DND-41 (cell line): ENCODE results near the gene CACNA2D3.

Experiments used
- ATAC-seq: fragments of 200-7000 bp; cut with Tn5 transposase; 3 replicates; pipeline ENCODE4 v1.9.1; 2021; ENCODE audit warnings: low read depth; ENCODE audit not compliant: insufficient read depth
- DNase-seq: peaks from one replicate; pipeline ENCODE4 v3.0.0-alpha.2; 2020
- H2AFZ ChIP-seq: 2 replicates; pipeline ENCODE4 v1.6.0; 2012; ENCODE audit warnings: low read depth, low read length
- H3K27ac ChIP-seq: 2 replicates; pipeline ENCODE4 v1.5.1; 2012; ENCODE audit warnings: low read length, inconsistent platforms
- H3K27me3 ChIP-seq: fragments of 200-600 bp; sonication (generic); 2 replicates; pipeline ENCODE4 v1.6.0; 2012; ENCODE audit warnings: low read length, mild to moderate bottlenecking, inconsistent platforms; ENCODE audit not compliant: insufficient read depth, poor library complexity
- H3K36me3 ChIP-seq: 2 replicates; pipeline ENCODE4 v1.5.1; 2012; ENCODE audit warnings: low read length, inconsistent platforms; ENCODE audit not compliant: insufficient read depth
- H3K4me1 ChIP-seq: 2 replicates; pipeline ENCODE4 v1.5.1; 2012; ENCODE audit warnings: mild to moderate bottlenecking, low read length; ENCODE audit not compliant: insufficient read depth
- H3K4me2 ChIP-seq: 2 replicates; pipeline ENCODE4 v1.6.0; 2012; ENCODE audit warnings: mild to moderate bottlenecking, moderate library complexity, low read length, inconsistent platforms; ENCODE audit not compliant: insufficient read depth
- H3K4me3 ChIP-seq, 2 experiments: fragments of 200-600 bp in 1 of 2; shearing (Covaris generic) in 1 of 2; 2 replicates each; pipeline ENCODE4 v1.5.1; 2012 to 2016; ENCODE audit warnings: inconsistent platforms in 2 of 2, low read length in 2 of 2, mild to moderate bottlenecking in 2 of 2, low read depth in 1 of 2, moderate library complexity in 1 of 2
- H3K79me2 ChIP-seq: 2 replicates; pipeline ENCODE4 v1.6.0; 2012; ENCODE audit warnings: low read length, inconsistent platforms; ENCODE audit not compliant: insufficient read depth
- H3K9ac ChIP-seq: 2 replicates; pipeline ENCODE4 v1.6.0; 2012; ENCODE audit warnings: low read depth, mild to moderate bottlenecking, inconsistent platforms, low read length, moderate library complexity
- H3K9me3 ChIP-seq: 2 replicates; pipeline ENCODE4 v1.5.1; 2012; ENCODE audit warnings: low read length, moderate library complexity, mild to moderate bottlenecking, inconsistent platforms; ENCODE audit not compliant: insufficient read depth, severe bottlenecking
- H4K20me1 ChIP-seq: 2 replicates; pipeline ENCODE4 v1.6.0; 2012; ENCODE audit warnings: low read length; ENCODE audit not compliant: insufficient read depth
- CTCF ChIP-seq: IDR thresholded peaks from 2 replicates; pipeline ENCODE4 v1.5.1; 2012; ENCODE audit warnings: borderline replicate concordance, low read length, moderate library complexity, mild to moderate bottlenecking; ENCODE audit not compliant: poor library complexity, severe bottlenecking; ENCODE audit errors: extremely low read depth
- EZH2 ChIP-seq: IDR thresholded peaks from 3 replicates; pipeline ENCODE4 v1.6.1; 2012; ENCODE audit warnings: borderline replicate concordance, low read depth, mild to moderate bottlenecking, moderate library complexity, low read length, inconsistent platforms; ENCODE audit not compliant: severe bottlenecking

Gene CACNA2D3

GRCh38 chr3:54341811-54342210 is 219.5 kb downstream of the CACNA2D3 start:
- H3K4me1 ChIP-seq, result no peaks in the 10 kb centered on the region
- H3K4me2 ChIP-seq, result no peak overlapping the region
- peaks cover 8% of the 10 kb centered on the region for H3K27me3 ChIP-seq
- no peak overlapping the region for H3K27ac ChIP-seq
- DNase-seq (no peak), ATAC-seq (no peak)
- no peaks in the 10 kb centered on the region for H3K9me3 ChIP-seq
- no peak for TF ChIP-seq CTCF
- TF ChIP-seq EZH2, result no peak
- H3K79me2 ChIP-seq, result no peaks in the 10 kb centered on the region
- no peak overlapping the region for H3K9ac ChIP-seq
- H3K4me3 ChIP-seq, result no peak overlapping the region
- H4K20me1 ChIP-seq, result no peaks in the 10 kb centered on the region
- no peak overlapping the region for H2AFZ ChIP-seq
- H3K36me3 ChIP-seq, result no peaks in the 10 kb centered on the region

DNA sequence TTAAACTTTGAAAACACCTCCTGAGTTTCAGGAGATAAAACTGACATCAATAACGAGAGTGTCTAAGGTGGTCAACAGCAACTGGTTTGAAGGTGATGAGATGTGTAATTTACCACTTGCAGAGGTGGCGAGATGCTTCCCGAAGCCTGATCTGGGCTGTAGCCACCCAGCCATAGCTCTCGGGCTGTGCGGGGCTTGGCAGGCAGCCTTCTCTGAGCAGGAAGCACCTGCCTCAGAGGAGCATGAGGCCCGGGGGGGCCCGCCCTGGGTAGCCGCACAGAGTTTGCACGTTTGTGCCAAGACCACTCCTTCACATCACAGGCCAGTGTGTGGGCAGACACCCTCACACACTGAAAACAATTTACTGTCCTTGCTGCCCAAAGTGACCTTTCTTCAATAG is 220.3 kb downstream of the CACNA2D3 start:
- H2AFZ ChIP-seq, result no peak overlapping the region
- H4K20me1 ChIP-seq, result no peaks in the 10 kb centered on the region
- no peaks in the 10 kb centered on the region for H3K79me2 ChIP-seq
- no peak overlapping the region for H3K4me3 ChIP-seq
- H3K4me2 ChIP-seq, result no peak overlapping the region
- DNase-seq, result peak; percentile 7
- no peaks in the 10 kb centered on the region for H3K9me3 ChIP-seq
- peak; percentile 31; the same call in 1 of the 3 replicates for ATAC-seq
- no peak overlapping the region for H3K27ac ChIP-seq
- no peaks in the 10 kb centered on the region for H3K4me1 ChIP-seq
- no peak for TF ChIP-seq CTCF
- TF ChIP-seq EZH2, result no peak
- no peak overlapping the region for H3K9ac ChIP-seq
- peaks cover 8% of the 10 kb centered on the region for H3K27me3 ChIP-seq
- no peaks in the 10 kb centered on the region for H3K36me3 ChIP-seq

- Histone ChIP-seq H4K20me1 (no peaks in the 10 kb centered on the region), H3K9ac (no peak overlapping the region), H3K27me3 (peaks cover 8% of the 10 kb centered on the region), H3K9me3 (no peaks in the 10 kb centered on the region), H3K36me3 (no peaks in the 10 kb centered on the region), H3K79me2 (no peaks in the 10 kb centered on the region), H3K4me3 (no peak overlapping the region), H3K27ac (no peak overlapping the region), H3K4me2 (no peak overlapping the region), H3K4me1 (no peaks in the 10 kb centered on the region), H2AFZ (no peak overlapping the region)
- no peak for TF ChIP-seq EZH2
- TF ChIP-seq CTCF, result no peak
- DNase-seq, result no peak
- ATAC-seq, result no peak
Observed at GRCh38 chr3:54343495-54343894, 221.1 kb downstream of the CACNA2D3 start.

- H3K27ac ChIP-seq, result no peak overlapping the region
- peaks cover 8% of the 10 kb centered on the region for H3K27me3 ChIP-seq
- no peak overlapping the region for H3K4me3 ChIP-seq
- H3K79me2 ChIP-seq, result no peaks in the 10 kb centered on the region
- H3K36me3 ChIP-seq, result no peaks in the 10 kb centered on the region
- no peaks in the 10 kb centered on the region for H3K4me1 ChIP-seq
- H2AFZ ChIP-seq, result no peak overlapping the region
- no peak overlapping the region for H3K9ac ChIP-seq
- H4K20me1 ChIP-seq, result no peaks in the 10 kb centered on the region
- no peak overlapping the region for H3K4me2 ChIP-seq
- H3K9me3 ChIP-seq, result no peaks in the 10 kb centered on the region
- DNase-seq, result no peak
- no peak for ATAC-seq
- no peak for TF ChIP-seq CTCF
Observed at GRCh38 chr3:54344601-54345231, 222.4 kb downstream of the CACNA2D3 start.
